Stimulated activated naive CD4-positive, alpha-beta T cell (primary cell): Measurements from ENCODE around the gene MTHFSD.

Experiments used
- DNase-seq, 6 experiments: peaks; one replicate each; lab custom pipeline; 2025; lab: John Stamatoyannopoulos, UW

MTHFSD gene

GRCh38 chr16:86490859-86491639 lies 64.0 kb downstream of the MTHFSD start:
- DNase-seq = no peak

- no peak for DNase-seq
These were observed 69.3 kb downstream of the MTHFSD start for GRCh38 chr16:86485746-86486145.

- no peak for DNase-seq
These were observed 70.8 kb downstream of the MTHFSD start for GRCh38 chr16:86484240-86484639.

- no peak for DNase-seq
These were observed 73.4 kb downstream of the MTHFSD start for GRCh38 chr16:86481607-86482006.

GRCh38 chr16:86480444-86480843 lies 74.6 kb downstream of the MTHFSD start:
- DNase-seq = no peak
